ENCODE measurements around the gene RUNX2.

DNA sequence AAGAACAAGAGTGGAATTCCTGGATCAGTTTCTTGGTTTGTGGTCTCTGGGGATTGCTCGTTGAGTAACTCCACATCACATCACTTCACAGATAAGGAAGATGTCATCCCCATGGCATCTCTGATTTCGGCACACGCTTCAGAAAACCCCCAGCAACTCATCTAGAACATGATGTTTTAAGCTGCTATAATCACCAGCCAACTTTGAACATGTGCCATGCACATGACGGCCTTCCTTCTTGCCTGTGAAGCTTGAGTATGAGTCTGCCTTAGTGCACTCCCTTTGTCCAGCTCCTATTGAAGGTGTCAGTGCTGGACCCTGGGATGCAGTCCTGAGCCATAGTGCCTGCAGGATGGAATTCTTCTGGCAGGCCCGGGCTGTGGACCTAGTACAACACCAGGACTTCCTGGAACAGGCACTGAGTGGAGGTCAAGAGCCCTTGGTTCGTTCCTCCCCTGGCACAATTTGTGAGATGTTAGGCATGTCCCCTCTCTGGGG is 281.1 kb downstream of the RUNX2 start:
- no peak for TF ChIP-seq EZH2phosphoT487 (IDR thresholded peaks at IDR 0.05)
- TF ChIP-seq, protein P1, sequence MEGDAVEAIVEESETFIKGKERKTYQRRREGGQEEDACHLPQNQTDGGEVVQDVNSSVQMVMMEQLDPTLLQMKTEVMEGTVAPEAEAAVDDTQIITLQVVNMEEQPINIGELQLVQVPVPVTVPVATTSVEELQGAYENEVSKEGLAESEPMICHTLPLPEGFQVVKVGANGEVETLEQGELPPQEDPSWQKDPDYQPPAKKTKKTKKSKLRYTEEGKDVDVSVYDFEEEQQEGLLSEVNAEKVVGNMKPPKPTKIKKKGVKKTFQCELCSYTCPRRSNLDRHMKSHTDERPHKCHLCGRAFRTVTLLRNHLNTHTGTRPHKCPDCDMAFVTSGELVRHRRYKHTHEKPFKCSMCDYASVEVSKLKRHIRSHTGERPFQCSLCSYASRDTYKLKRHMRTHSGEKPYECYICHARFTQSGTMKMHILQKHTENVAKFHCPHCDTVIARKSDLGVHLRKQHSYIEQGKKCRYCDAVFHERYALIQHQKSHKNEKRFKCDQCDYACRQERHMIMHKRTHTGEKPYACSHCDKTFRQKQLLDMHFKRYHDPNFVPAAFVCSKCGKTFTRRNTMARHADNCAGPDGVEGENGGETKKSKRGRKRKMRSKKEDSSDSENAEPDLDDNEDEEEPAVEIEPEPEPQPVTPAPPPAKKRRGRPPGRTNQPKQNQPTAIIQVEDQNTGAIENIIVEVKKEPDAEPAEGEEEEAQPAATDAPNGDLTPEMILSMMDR (IDR thresholded peaks at IDR 0.05) = no peak
